HG03039 (cell line): ENCODE data around the gene SLC9A2.

Experiments
- ATAC-seq: cut with Tn5 transposase; IDR thresholded peaks from one replicate; pipeline ENCODE4 v1.9.1; 2021; ENCODE audit warnings: mild to moderate bottlenecking, moderate library complexity; ENCODE audit not compliant: unreplicated experiment

The SLC9A2 gene

GRCh38 chr2:102619414-102620319 is at the start of gene SLC9A2:
Gene SLC9A2, plus strand, starts transcription at chr2:102619553. Its CDS starts 296 bp downstream, at chr2:102619849.
- no peak for ATAC-seq

- no peak for ATAC-seq
These were observed 43.5 kb upstream of the SLC9A2 start for GRCh38 chr2:102575888-102576287.

GRCh38 chr2:102578376-102578775 is 41.0 kb upstream of the SLC9A2 start:
- no peak for ATAC-seq

- ATAC-seq: no peak
These were observed 37.4 kb upstream of the SLC9A2 start for GRCh38 chr2:102581911-102582310.

- no peak for ATAC-seq
These were observed 36.5 kb upstream of the SLC9A2 start for GRCh38 chr2:102582845-102583244.

GRCh38 chr2:102585847-102586404 is 33.4 kb upstream of the SLC9A2 start:
- ATAC-seq: no peak

GRCh38 chr2:102588213-102588939 is 31.0 kb upstream of the SLC9A2 start:
- no peak for ATAC-seq

- ATAC-seq: no peak
These were observed 29.9 kb upstream of the SLC9A2 start for GRCh38 chr2:102589444-102589843.

GRCh38 chr2:102591491-102592045 is 27.8 kb upstream of the SLC9A2 start:
- ATAC-seq: no peak

- ATAC-seq: no peak
These were observed 26.8 kb upstream of the SLC9A2 start for GRCh38 chr2:102592601-102593000.

- ATAC-seq: no peak
These were observed 25.8 kb upstream of the SLC9A2 start for GRCh38 chr2:102593516-102593915.

GRCh38 chr2:102594445-102595016 is 24.8 kb upstream of the SLC9A2 start:
- no peak for ATAC-seq

- ATAC-seq: no peak
These were observed 21.6 kb upstream of the SLC9A2 start for GRCh38 chr2:102597788-102598187.

GRCh38 chr2:102599486-102599885 is 19.9 kb upstream of the SLC9A2 start:
- ATAC-seq: no peak

GRCh38 chr2:102601730-102602129 is 17.6 kb upstream of the SLC9A2 start:
- no peak for ATAC-seq

GRCh38 chr2:102603904-102604303 is 15.4 kb upstream of the SLC9A2 start:
- ATAC-seq: no peak

GRCh38 chr2:102604769-102605168 is 14.6 kb upstream of the SLC9A2 start:
- ATAC-seq: no peak

GRCh38 chr2:102606353-102606752 is 13.0 kb upstream of the SLC9A2 start:
- no peak for ATAC-seq

- peak; percentile 87 for ATAC-seq
These were observed 3.5 kb upstream of the SLC9A2 start for GRCh38 chr2:102615620-102616436.
